DMS53 treated with DMSO at 0.1 percent for 48 hours (cell line): Measurements from ENCODE around the gene STX7.

ENCODE experiments used
- DNase-seq: peaks from one replicate; lab custom pipeline; 2025; ENCODE audit not compliant: unreplicated experiment; lab: John Stamatoyannopoulos, UW

STX7 gene

DNA sequence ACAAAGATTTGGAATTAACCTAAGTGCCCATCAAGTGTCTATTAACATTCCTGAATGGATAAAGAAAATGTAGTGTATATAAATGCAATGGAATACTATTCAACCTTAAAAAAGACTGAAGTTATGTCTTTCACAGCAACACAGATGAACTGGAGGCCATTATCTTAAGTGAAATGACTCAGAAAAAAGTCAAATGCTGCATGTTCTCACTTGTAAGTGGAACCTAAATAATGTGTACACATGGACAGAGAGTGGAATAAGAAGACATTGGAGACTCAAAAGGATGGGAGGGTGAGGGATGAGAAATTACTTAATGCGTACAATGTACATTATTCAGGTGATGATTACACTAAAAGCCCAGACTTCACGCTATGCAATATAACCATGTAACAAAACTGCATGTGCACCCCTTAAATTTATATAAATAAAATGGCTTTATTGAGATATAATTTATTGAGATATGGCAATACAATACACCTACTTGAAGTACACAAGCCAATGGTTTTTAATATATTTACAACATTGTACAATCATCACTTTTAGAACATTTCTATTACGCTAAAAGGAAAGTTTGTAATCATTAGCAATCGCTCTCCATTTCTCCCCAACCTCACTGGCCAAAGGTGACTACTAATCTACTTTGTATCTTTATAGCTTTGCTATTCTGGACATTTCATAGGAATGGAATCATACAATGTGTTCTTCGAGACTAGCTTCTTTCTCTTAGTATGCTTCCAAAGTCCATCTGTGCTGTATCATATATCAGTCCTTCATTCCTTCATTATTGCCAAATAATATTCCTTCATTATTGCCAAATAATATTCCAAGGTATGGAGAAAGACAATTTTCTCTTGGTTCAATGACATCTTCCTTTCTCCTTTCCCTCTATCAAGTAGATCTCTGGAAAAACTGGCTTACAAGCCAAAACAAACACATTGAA lies 5.8 kb downstream of the STX7 start:
- no peak for DNase-seq

DNA sequence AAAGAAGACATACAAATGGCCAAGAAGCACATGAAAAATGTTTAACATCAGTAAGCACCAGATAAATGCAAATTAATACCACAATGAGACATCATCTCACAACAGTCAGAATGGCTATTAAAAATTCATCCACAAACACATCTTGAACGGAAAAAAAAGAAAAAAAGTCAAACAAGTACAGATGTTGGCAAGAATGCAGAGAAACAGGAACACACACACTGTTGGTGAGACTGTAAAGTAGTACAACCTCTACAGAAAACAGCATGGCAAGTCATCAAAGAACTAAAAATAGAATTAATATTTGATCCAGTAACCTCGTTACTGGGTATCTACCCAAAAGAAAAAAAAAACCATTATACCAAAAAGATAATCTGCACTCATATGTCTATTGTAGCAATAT lies 6.5 kb downstream of the STX7 start:
- no peak for DNase-seq

DNA sequence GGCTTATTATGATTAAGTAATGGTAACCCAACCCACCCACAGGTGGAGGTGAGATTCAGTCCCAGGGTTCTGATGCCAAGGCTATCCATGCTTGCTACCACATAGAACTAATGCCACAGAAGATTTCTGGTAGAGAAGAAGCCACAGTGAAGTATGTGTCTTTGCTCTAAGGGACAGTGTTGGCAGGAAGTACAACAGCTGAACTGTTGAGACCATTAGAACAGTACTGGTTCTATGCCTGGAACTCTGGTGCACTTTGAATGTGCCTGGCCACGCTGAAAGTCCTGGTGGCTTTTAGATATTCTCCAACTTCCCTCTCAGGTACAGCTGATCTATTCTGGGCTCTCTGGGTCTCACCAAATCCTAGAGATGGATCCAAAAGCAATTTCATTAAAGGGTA lies 7.8 kb downstream of the STX7 start:
- DNase-seq, result no peak

DNA sequence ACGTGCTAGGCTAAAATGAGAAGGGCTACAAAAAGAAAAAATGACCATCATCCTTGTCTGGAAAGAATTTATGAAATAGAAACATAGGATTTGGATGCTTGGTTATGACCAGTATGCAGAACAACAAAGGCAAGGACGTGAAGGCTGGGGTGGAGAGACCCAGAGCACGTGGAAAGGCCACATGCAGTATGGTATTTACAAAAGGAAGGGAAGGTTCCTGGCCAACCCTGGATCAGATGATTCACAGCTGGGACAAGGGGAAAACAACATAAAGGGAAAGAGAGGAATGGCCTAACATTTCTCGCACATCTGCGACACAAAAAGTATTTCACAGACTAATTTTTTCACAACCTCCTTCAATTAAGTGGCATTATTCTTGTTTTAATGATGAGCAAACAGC lies 8.2 kb downstream of the STX7 start:
- DNase-seq, result no peak

DNA sequence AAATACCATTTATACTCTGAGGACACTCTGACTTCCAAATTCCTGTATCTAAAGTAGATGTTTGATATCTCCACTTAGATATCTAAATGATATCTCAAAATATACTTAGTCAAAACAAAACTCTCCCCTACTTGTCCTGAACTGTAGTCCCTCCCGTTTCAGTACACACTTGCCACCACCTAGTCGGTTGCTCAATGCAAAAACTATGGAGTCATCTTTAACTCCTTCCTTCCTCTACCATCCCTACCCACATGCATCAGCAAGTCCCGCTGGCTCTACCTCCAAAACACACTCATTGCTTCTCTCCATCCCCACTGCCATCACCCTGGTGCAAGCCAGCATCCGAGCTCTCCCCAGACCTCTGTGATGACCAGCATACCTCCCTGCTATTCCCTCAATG lies 13.2 kb downstream of the STX7 start:
- no peak for DNase-seq

DNA sequence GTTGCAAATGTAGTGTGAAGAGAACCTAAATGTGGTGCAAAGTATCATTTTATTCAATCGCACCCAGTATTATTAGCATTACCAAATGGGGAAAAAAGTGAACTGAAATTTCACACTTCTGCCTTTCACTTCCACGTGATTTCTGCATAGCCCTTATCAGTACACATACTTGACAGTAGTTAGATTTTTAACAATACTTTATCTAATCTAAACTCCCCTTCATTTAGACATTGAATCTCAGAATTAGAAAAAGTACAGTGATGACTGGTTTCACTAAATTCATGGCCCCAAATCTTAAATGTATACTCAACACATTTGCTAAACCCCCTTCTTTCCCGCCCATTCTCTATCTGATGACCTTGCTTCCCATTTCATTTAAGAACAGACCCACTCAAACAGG lies 14.3 kb downstream of the STX7 start:
- no peak for DNase-seq

DNA sequence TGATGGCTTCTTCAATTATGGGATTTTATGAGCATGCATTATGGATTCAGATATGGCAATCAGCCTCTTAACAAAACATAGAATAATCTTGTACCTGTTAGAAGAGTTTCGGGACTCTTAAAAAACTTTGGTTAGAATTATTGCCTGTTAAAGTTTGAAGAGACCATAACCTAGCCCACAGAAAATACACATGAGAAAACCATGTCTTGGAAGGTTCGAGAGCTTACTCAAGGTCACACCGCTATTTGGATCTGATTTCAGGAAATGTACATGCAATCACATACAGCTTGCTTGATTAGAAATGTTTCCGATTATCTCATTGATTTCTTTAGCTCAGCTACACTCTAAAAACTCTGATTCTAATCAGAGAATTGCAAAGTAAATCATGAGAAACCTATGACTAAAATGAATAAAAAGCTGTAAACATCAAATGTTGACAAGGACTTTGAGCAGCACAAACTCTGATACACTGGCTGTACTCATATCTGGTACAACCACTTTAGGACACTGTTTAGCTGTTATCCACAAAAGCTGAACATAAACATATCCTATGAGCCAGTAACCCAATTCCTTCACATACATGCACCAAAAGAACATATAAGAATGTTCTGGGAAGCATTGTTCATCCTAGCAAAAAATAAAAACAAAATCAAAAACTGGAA lies 16.3 kb downstream of the STX7 start:
- no peak for DNase-seq

DNA sequence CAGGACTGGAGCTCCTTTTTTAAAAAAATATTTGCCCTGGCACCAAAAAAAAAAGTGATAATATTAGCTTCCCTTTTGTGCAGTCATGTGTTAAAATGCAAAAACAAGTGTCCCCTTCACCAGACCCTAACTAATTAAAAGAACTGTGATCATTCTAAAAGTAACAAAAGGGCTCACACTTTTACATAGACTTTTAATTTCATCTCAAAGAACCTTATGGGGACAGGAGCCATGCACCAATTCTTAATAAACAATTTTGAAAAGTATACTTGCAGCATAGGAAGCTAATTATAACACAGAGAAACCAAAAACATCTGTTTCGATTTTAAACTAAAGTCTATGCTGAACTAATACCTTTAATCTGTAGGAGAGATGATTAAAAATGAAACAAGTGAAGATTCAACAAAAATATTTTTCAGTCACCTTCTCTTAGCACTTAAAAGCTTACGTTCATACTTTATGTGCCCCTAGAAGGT lies 17.3 kb downstream of the STX7 start:
- DNase-seq, result no peak

DNA sequence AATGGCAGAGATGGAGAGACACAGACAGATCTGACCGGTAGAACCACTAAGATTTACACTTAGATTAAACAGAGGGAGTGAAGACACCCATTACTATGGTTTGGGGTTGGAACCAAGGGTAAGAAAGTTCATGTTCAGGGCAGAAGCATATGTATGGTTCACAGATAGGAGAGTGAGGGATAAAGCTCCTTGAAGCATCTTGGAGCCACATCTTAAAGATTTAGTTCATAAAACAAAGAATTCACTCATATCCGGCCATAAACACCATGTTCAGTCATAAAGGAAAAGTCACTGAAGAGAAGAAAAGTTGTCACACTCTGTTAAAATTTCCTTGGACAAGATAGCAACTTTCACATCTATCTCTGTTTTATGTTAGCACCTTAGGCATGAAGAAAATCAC lies 18.0 kb downstream of the STX7 start:
- no peak for DNase-seq

DNA sequence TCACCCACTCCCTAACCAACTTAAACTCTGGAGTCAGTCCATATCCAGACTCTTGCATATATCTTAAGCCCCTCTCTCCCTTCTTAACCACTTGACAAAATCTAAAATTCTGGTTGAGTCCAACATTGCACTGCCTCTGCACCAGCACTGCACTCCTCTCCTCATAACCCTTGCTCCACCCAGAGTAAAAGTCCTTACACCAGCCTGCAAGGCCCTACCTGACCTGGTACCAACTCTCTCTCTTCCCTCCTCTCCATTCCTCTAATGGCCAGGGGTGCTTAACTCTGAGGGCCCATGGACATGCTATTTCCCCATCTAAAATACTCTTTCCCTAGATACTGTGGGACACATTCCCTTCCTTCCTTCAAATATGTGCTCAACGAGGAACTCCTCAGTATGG lies 21.0 kb downstream of the STX7 start:
- no peak for DNase-seq

DNA sequence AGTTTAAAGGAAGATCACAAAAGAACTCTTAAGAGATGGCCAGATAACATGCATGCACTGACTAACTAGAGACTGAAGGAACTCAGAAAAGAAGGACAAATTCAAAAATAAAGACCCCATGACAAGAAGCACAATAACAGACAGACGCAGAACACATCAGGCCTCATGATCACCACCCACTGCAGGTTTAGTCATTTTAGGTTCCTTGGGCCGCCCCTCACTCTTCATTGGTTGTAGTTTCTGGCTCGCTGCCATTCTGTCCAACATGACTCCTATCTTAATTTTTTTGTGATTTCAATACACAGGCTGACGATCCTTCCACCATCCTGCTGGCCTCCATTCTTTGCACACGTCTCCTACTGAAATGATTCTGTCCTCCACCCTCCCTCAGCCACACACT lies 21.6 kb downstream of the STX7 start:
- DNase-seq, result no peak

DNA sequence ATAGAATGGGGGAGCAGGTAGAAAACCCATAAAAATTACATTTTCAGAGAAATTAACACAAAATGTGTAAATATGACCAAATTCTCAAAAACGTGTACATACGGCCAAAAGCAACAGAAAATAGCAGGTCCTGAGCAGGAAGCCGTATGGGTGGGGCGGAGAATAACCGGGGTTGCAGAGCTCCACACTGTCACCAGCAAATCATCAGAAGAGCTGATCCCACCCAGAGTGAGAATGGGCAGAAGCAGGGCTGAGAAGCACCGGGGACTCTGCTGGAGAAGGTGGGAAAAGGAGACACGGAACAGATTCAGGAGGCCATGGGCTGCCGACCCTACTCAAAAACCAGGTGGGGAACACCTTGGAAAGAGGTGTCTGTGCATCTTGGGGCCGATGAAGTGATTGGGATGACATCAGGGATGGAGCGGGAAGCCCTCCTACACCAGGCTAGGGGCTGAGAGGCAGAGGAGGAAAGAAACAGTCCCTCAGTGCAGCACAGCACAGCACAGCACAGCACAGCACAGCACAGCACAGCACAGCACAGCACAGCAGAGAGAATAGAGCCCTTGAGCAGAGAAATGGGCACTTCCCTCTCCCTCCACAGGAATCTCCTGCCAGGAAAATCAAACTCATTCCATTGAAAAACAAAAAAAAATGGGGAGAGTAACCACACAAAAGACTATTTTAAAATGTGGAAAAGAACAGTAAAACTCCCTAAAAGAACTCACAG lies 22.3 kb downstream of the STX7 start:
- DNase-seq, result no peak

DNA sequence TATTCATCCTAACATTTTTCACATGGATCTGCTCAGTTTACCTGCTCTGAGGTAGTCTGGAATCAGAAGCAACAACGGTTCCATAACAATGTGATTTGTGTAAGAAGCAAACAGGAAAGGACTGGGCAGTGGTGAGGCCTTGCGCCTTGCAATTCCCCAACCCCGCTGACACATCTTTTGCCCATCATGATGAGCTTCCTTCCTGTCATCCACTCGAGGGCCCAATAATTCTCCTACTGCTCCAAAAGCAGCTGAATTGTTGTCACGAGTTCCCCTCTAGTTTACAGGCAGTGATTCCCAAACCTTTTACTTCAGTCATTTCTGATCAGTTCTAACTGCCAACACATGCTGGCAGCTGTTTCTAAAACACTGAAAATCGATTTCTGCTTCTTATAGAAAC lies 22.9 kb downstream of the STX7 start:
- no peak for DNase-seq

DNA sequence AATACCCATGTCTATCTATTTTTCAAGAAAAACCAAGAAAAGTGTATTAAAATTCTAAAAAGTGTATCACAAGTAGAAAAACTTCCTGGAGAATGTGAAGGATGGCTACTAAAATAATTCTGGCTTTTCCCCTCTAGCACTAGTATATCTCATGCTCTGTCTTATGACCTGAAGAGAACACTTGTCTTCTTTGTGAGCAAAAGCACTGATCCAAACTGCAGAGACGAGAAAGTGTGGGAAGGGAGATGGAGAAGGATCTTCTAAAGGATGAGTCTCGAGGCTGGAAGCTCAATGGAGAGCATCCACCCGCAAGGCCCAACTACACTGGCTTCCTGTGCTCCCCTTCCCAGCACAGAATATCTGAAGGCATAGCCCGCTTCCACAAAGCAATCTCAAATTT lies 23.5 kb downstream of the STX7 start:
- no peak for DNase-seq

DNA sequence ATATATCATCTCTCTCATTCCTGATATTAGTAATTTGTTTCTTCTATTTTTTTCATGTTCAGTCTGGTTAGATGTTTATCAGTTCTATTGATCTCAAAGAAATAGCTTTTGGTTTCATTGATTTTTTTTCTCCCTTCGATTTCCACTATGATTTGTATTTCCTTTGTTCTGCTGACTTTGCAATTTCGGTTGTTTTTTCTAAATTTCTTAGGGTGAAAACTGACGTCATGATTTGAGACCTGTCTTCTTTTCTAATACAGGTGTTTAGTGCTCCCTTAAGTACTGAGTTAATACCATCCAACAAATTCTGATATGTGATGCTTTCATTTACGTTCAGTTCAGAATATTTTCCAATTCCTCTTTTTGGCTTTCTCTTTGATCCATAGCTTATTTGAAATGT lies 25.2 kb downstream of the STX7 start:
- DNase-seq, result no peak

DNA sequence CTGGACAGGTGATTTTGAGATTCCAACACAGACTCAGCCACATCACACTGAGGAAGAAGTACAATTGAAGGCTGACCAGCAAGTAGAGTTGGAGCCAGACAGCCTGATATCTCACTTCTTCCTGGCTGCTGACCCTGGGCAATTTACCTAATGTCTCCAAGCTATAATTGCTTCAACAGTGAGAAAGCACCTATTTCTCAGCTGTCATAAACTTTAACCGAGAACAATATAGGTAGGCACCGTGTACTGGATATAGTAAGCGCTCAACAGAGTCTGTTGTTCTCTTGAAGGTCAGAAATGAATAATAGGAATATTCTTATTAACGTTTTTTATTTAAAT lies 28.3 kb downstream of the STX7 start:
- no peak for DNase-seq

DNA sequence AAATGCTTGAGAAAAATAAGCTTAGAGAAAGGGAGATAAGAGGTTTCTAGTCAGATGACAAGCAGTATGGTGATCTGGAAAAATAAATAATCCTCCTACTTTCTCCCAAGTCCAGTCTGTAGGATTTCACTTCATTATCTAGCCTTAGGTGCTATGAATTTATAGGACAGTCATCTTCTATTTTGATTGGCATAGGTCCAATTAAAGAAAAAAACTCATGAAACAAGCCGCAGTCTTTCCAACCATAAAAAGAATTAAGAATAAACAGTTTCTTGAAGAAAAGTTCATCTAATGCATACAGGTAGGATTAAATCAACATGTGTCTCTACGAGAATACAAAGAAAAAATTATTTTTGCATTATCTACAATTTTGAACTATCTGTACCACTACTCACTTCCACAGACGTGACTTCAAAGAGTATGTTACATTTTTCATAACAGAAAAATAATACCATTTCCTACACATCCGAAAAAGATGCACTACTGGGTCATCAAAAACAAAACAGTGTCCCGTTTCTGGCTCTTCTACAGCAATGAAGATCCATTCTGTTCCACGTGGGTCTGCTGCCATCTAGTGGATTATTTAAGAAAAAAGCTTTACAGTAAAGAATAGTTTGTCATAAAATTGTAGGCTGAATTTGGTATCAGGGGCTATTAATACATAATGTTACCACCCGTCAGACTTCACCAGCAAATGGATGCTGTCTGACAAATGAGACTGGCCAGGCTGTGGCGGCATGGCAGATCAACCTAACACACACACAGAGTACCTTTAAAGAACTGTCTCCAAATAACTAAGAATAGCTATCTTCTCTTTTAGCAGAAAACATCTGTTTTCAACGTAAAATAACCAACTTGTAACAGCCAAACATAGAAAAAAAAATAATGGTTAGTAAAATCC lies 28.9 kb downstream of the STX7 start:
- peak; percentile 50 for DNase-seq

DNA sequence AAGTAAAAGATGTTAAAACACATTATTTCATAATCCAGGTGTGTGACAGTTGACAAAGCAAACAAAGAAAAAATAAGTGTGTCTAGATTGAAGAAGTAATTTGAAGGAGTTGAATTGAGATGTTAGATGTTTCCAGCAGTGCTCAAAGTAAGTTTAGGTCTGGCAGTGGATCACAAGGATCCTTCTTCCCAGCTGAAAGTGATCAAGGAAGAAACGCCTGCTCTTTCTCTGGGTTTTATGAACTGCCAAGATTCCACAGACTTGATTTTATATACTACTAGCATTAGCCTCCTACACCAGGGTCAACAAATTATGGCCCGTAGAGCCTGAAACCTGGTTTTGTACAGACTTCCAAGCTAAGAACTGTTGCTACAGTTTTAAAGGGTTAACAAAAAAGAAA lies 30.3 kb downstream of the STX7 start:
- no peak for DNase-seq

DNA sequence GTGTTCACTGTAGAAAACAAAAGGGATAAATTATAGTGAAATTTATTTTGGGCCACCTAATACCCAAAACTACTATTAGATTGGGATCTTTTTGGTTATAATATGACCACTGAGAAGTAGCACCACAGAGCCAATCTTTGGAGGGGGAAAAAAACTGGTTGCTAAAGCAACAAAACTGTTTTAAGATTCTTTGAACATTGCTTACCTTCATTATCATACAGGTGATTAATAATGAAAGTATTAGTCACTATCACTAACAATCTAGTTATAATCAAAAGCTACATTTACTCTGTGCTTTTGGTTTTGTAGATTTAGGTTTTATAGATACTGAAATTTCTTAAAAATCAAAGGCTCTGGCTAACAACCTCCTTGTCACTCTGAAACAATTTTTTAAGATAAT lies 31.7 kb downstream of the STX7 start:
- DNase-seq, result no peak

DNA sequence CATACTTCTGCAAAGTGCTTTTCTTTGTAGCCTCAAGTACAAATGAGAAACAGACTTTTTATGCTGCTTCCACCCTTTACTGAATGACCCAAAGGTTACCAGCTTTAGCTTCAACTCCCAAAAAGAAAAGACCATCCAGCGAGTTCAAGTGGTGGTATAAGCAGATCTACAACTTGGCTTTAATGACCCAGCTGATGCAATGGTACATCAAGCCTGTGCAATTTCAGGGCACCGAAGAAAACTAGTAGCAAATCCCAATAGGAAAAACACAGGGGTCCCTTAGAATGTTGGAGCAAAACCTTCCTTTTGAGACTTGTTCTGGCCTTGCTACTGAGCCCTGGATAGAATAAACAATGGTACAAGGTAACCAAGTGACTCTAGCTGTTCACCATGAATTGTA lies 33.8 kb downstream of the STX7 start:
- DNase-seq, result no peak

DNA sequence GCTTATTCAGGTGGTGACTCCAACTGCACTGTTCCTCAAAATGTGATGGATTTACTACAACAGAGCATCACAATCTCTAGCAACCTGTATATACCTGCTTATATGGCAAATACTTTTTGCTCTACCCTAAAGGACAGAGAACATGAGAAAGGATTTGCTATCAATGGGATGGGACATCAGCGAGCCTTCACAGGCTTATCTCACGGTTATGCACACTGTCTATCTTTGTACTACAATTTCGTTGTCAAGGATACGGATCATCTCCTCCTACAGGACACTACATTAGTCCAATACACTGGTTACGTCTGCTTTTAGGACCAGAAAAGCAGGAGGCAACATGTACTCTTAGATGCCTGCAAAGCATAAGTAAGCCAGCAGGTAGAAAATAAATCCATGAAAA lies 34.2 kb downstream of the STX7 start:
- no peak for DNase-seq
